GM19238 (cell line): ENCODE data around the gene GASK1B.

ENCODE experiments used
- DNase-seq: peaks from one replicate; pipeline ENCODE4 v3.0.0; 2011; ENCODE audit warnings: low spot score; ENCODE audit not compliant: insufficient read length

GASK1B gene

GRCh38 chr4:158186815-158187214 is 14.0 kb upstream of the GASK1B start:
- no peak for DNase-seq

GRCh38 chr4:158182736-158183135 is 9.9 kb upstream of the GASK1B start:
- DNase-seq: no peak

GRCh38 chr4:158181906-158182305 is 9.1 kb upstream of the GASK1B start:
- DNase-seq: no peak

GRCh38 chr4:158179465-158179864 is 6.6 kb upstream of the GASK1B start:
- DNase-seq: no peak

- no peak for DNase-seq
Observed at GRCh38 chr4:158176776-158177175, 4.0 kb upstream of the GASK1B start.

- no peak for DNase-seq
Observed at GRCh38 chr4:158176108-158176507, 3.3 kb upstream of the GASK1B start.

GRCh38 chr4:158170691-158171561 is 1.9 kb downstream of the GASK1B start:
- no peak for DNase-seq

GRCh38 chr4:158169931-158170690 is 2.7 kb downstream of the GASK1B start:
- no peak for DNase-seq

GRCh38 chr4:158169506-158169905 is 3.3 kb downstream of the GASK1B start:
- no peak for DNase-seq

GRCh38 chr4:158168606-158169005 is 4.2 kb downstream of the GASK1B start:
- no peak for DNase-seq

- no peak for DNase-seq
Observed at GRCh38 chr4:158166701-158167100, 6.1 kb downstream of the GASK1B start.

GRCh38 chr4:158164768-158165213 is 8.0 kb downstream of the GASK1B start:
- no peak for DNase-seq

- no peak for DNase-seq
Observed at GRCh38 chr4:158163941-158164767, 8.7 kb downstream of the GASK1B start.

GRCh38 chr4:158162631-158163030 is 10.2 kb downstream of the GASK1B start:
- DNase-seq: no peak

GRCh38 chr4:158161551-158162354 is 11.1 kb downstream of the GASK1B start:
- no peak for DNase-seq

- DNase-seq: no peak
Observed at GRCh38 chr4:158159718-158160094, 13.1 kb downstream of the GASK1B start.

GRCh38 chr4:158159054-158159717 is 13.6 kb downstream of the GASK1B start:
- no peak for DNase-seq

- no peak for DNase-seq
Observed at GRCh38 chr4:158157412-158157811, 15.4 kb downstream of the GASK1B start.

- DNase-seq: no peak
Observed at GRCh38 chr4:158155656-158156356, 17.0 kb downstream of the GASK1B start.

GRCh38 chr4:158147151-158147550 is 25.7 kb downstream of the GASK1B start:
- no peak for DNase-seq
